ENCODE measurements around the gene ZC3H4.

Gene ZC3H4

GRCh38 chr19:47074621-47075020, 39.0 kb downstream of the ZC3H4 start:
- Histone ChIP-seq H3K4me3 (ENCODE audit: low read depth in 1 of 2, low read length in 2 of 2) (no peak overlapping the region), H3K9me3 (ENCODE audit: low read length) (no peaks in the 10 kb centered on the region), H3K27ac (ENCODE audit: low read depth, low read length) (no peak overlapping the region), H3K9ac (ENCODE audit: low read length) (no peak overlapping the region), H3K36me3 (ENCODE audit: insufficient read depth, low read length) (peaks cover 44% of the 10 kb centered on the region), H3K4me1 (ENCODE audit: insufficient read depth, low read length) (peaks cover 2% of the 10 kb centered on the region), H3K27me3 (ENCODE audit: control insufficient read depth in 1 of 2, insufficient read depth in 2 of 2, low read length in 2 of 2) (no peaks in the 10 kb centered on the region)

DNA sequence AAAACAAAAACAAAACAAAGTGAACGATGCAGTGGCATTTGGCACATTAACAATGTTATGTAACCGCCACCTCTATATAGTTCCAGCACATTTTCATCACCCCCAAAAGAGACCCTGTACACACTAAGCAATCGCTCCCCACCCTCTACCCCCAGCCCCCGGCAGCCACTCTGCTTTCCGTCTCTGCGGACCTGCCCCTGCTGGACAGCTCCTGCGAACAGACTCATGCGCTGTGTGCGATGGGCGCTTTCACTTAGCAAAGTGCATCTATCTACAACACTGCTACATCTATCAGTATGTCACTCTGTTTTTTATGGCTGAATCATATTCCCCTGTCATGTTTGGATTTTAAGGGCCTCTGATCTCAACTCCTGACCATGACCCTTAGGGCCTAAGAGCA, 40.0 kb downstream of the ZC3H4 start:
- no peaks in the 10 kb centered on the region for H3K4me1 ChIP-seq (ENCODE audit: insufficient read depth, low read length)
- H3K27me3 ChIP-seq (ENCODE audit: control insufficient read depth in 1 of 2, insufficient read depth in 2 of 2, low read length in 2 of 2): no peaks in the 10 kb centered on the region
- H3K9me3 ChIP-seq (ENCODE audit: low read length): no peaks in the 10 kb centered on the region
- no peak overlapping the region for H3K9ac ChIP-seq (ENCODE audit: low read length)
- H3K27ac ChIP-seq (ENCODE audit: low read depth, low read length): no peak overlapping the region
- peaks cover 47% of the 10 kb centered on the region for H3K36me3 ChIP-seq (ENCODE audit: insufficient read depth, low read length)
- H3K4me3 ChIP-seq (ENCODE audit: low read depth in 1 of 2, low read length in 2 of 2): no peak overlapping the region

GRCh38 chr19:47072323-47072722, 41.3 kb downstream of the ZC3H4 start:
- peaks cover 47% of the 10 kb centered on the region for H3K36me3 ChIP-seq (ENCODE audit: insufficient read depth, low read length)
- H3K4me1 ChIP-seq (ENCODE audit: insufficient read depth, low read length): no peaks in the 10 kb centered on the region
- H3K27me3 ChIP-seq (ENCODE audit: control insufficient read depth in 1 of 2, insufficient read depth in 2 of 2, low read length in 2 of 2): no peaks in the 10 kb centered on the region
- H3K9me3 ChIP-seq (ENCODE audit: low read length): no peaks in the 10 kb centered on the region
- no peak overlapping the region for H3K27ac ChIP-seq (ENCODE audit: low read depth, low read length)
- H3K4me3 ChIP-seq (ENCODE audit: low read depth in 1 of 2, low read length in 2 of 2): no peak overlapping the region
- H3K9ac ChIP-seq (ENCODE audit: low read length): no peak overlapping the region

DNA sequence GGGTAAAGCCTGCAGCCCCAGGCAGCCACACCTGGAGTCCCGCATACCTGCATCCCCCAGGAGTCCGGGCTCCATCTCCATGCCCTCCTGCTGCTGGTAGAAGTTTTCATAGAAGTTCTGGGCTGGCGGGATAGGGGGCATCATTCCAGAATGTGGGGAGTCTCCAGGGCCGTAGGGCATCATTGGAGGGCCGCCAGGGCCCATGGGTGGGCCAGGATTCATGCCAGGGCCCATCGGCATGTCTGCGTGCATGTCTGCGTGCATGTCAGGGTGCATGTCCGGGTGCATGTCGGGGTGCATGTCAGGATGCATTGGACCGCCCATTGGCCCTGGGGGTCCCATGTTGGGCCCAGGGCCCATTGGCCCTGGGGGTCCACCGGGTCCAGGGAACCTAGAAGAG, 41.8 kb downstream of the ZC3H4 start:
- Histone ChIP-seq H3K4me1 (ENCODE audit: insufficient read depth, low read length) (no peaks in the 10 kb centered on the region), H3K27ac (ENCODE audit: low read depth, low read length) (no peak overlapping the region), H3K27me3 (ENCODE audit: control insufficient read depth in 1 of 2, insufficient read depth in 2 of 2, low read length in 2 of 2) (no peaks in the 10 kb centered on the region), H3K4me3 (ENCODE audit: low read depth in 1 of 2, low read length in 2 of 2) (no peak overlapping the region), H3K9me3 (ENCODE audit: low read length) (no peaks in the 10 kb centered on the region), H3K36me3 (ENCODE audit: insufficient read depth, low read length) (peaks cover 47% of the 10 kb centered on the region), H3K9ac (ENCODE audit: low read length) (no peak overlapping the region)

DNA sequence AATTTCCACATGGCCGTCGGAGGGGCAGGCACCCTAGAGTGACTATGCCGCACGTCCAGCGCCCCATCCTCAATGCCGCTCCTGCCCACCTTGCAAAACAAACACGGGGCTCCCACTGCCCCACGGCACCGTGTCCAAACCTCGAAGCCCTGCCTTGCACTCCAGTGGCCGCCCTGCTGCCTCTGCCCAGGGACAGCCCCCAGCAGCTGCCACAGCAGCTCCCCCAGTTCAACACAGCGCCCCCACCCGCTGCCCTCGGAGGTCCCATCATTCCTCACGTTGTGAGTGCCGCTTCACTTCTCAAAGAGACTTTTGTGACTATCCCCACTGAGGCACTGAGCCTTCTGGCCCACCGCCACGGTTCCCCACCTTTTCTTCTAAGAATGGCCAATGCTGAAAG, 42.8 kb downstream of the ZC3H4 start:
- H3K9ac ChIP-seq (ENCODE audit: low read length): no peak overlapping the region
- H3K4me3 ChIP-seq (ENCODE audit: low read depth in 1 of 2, low read length in 2 of 2): no peak overlapping the region
- H3K27ac ChIP-seq (ENCODE audit: low read depth, low read length): no peak overlapping the region
- peaks cover 40% of the 10 kb centered on the region for H3K36me3 ChIP-seq (ENCODE audit: insufficient read depth, low read length)
- no peaks in the 10 kb centered on the region for H3K27me3 ChIP-seq (ENCODE audit: control insufficient read depth in 1 of 2, insufficient read depth in 2 of 2, low read length in 2 of 2)
- H3K9me3 ChIP-seq (ENCODE audit: low read length): no peaks in the 10 kb centered on the region
- H3K4me1 ChIP-seq (ENCODE audit: insufficient read depth, low read length): no peaks in the 10 kb centered on the region

DNA sequence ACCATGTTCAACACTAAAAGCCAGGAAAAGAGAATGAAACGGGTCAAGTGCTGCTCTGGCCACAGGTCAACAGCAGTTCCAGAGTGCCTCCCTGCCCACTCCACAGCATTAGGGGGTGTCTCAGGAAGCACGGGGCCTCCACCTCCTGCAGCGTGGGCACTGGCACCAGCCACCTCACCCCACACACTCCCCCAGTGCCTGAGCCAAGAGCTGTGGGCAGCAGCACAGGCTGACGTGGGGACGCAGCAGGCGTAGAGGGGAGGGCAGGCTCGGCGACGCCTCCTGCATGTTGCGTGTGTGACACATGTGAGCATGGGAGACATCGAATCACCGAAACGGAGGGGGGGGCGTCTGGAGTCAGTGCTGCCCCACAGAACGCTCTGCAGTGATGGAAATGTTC, 43.8 kb downstream of the ZC3H4 start:
- Histone ChIP-seq H3K4me1 (ENCODE audit: insufficient read depth, low read length) (no peaks in the 10 kb centered on the region), H3K9ac (ENCODE audit: low read length) (no peak overlapping the region), H3K27ac (ENCODE audit: low read depth, low read length) (no peak overlapping the region), H3K9me3 (ENCODE audit: low read length) (no peaks in the 10 kb centered on the region), H3K27me3 (ENCODE audit: control insufficient read depth in 1 of 2, insufficient read depth in 2 of 2, low read length in 2 of 2) (no peaks in the 10 kb centered on the region), H3K4me3 (ENCODE audit: low read depth in 1 of 2, low read length in 2 of 2) (no peak overlapping the region), H3K36me3 (ENCODE audit: insufficient read depth, low read length) (peaks cover 37% of the 10 kb centered on the region)

DNA sequence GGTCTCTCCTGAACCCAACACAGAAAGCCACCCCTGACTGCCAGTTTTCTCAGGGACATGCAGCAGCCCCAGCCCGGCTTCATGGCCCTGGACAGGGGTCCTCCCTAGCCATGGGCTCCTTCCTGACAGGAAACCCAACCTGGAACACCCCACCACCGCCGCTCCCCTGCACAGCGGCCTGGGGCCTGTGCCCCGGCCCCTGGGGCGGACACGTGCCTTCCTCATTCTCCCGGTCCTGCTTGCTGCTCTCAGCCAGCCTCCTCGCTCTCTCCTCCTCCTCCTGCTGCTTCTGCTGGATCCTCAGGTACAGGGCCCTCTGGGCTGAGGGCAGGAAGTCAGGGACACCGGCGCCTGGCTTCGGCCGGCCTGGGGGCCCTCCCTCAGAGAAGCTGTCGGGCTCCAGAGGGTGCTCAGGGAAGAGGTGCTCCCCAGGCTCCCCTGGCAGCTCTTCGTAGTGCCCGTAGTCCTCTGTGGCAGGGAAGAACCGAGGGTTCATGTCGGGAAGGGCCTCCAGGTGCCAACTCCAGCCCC, 44.6 kb downstream of the ZC3H4 start:
- Histone ChIP-seq H3K9ac (ENCODE audit: low read length) (no peak overlapping the region), H3K9me3 (ENCODE audit: low read length) (no peaks in the 10 kb centered on the region), H3K36me3 (ENCODE audit: insufficient read depth, low read length) (peaks cover 42% of the 10 kb centered on the region), H3K27me3 (ENCODE audit: control insufficient read depth in 1 of 2, insufficient read depth in 2 of 2, low read length in 2 of 2) (no peaks in the 10 kb centered on the region), H3K4me3 (ENCODE audit: low read depth in 1 of 2, low read length in 2 of 2) (no peak overlapping the region), H3K4me1 (ENCODE audit: insufficient read depth, low read length) (no peaks in the 10 kb centered on the region), H3K27ac (ENCODE audit: low read depth, low read length) (no peak overlapping the region)

- Histone ChIP-seq H3K4me3 (ENCODE audit: low read depth in 1 of 2, low read length in 2 of 2) (no peak overlapping the region), H3K4me1 (ENCODE audit: insufficient read depth, low read length) (no peaks in the 10 kb centered on the region), H3K9me3 (ENCODE audit: low read length) (no peaks in the 10 kb centered on the region), H3K27ac (ENCODE audit: low read depth, low read length) (no peak overlapping the region), H3K9ac (ENCODE audit: low read length) (no peak overlapping the region), H3K36me3 (ENCODE audit: insufficient read depth, low read length) (peaks cover 42% of the 10 kb centered on the region), H3K27me3 (ENCODE audit: control insufficient read depth in 1 of 2, insufficient read depth in 2 of 2, low read length in 2 of 2) (no peaks in the 10 kb centered on the region)
Measured at GRCh38 chr19:47068246-47068645, 45.3 kb downstream of the ZC3H4 start.

DNA sequence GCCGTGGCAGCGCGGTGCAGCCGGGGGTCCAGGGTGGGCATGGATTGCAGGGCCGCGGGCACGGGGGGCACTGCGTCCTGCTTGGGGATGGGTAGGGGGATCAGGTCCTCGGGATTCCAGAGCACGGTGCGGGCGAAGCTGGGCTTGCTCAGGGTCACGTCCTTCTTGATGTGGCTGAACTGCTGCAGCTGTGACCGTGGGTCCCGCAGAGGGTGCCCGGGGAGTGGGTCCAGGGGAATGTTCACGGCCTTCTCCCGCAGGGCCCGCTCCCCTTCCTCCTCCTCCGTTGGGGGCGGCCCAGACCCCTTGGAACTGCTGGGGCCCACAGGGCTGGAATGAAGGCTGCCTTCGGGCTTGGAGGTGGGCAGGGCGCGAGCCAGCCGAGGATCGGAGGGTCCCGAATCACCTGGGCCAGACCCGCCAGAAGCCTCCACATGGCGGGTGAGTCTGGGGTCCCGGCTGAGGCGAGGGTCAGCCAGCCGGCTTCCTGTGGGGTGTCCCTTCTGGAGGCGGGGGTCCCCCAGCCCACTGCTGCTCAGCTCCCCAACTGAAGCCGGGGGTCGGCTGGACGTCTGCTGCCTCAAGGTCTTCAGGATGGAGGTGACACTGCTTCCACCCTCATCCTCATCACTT, 46.2 kb downstream of the ZC3H4 start:
- Histone ChIP-seq H3K27ac (ENCODE audit: low read depth, low read length) (no peak overlapping the region), H3K4me1 (ENCODE audit: insufficient read depth, low read length) (no peaks in the 10 kb centered on the region), H3K36me3 (ENCODE audit: insufficient read depth, low read length) (peaks cover 42% of the 10 kb centered on the region), H3K4me3 (ENCODE audit: low read depth in 1 of 2, low read length in 2 of 2) (no peak overlapping the region), H3K9me3 (ENCODE audit: low read length) (no peaks in the 10 kb centered on the region), H3K9ac (ENCODE audit: low read length) (no peak overlapping the region), H3K27me3 (ENCODE audit: control insufficient read depth in 1 of 2, insufficient read depth in 2 of 2, low read length in 2 of 2) (no peaks in the 10 kb centered on the region)

GRCh38 chr19:47066376-47067214, 47.0 kb downstream of the ZC3H4 start:
- H3K4me1 ChIP-seq (ENCODE audit: insufficient read depth, low read length): no peaks in the 10 kb centered on the region
- H3K27me3 ChIP-seq (ENCODE audit: control insufficient read depth in 1 of 2, insufficient read depth in 2 of 2, low read length in 2 of 2): no peaks in the 10 kb centered on the region
- peaks cover 36% of the 10 kb centered on the region for H3K36me3 ChIP-seq (ENCODE audit: insufficient read depth, low read length)
- H3K27ac ChIP-seq (ENCODE audit: low read depth, low read length): no peak overlapping the region
- H3K9ac ChIP-seq (ENCODE audit: low read length): no peak overlapping the region
- H3K4me3 ChIP-seq (ENCODE audit: low read depth in 1 of 2, low read length in 2 of 2): no peak overlapping the region
- no peaks in the 10 kb centered on the region for H3K9me3 ChIP-seq (ENCODE audit: low read length)

DNA sequence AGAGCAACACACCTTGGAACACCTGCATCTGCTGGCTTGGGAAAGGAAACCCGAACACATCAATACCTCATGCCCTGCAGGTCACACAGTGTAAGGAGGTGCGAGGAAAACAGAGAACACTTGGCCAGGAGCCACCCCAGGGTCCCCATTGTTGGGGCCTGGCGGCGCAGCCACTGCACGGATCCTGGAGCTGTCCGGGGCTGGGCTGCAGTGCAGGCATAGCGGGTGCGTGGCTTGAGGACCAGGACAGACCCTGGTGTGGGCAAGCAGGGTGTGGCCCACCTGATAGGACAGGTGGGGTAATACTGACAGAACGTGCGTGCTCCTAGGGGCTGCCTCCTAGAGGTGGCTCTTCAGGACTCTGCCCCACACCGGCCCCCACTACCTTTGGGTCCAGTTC, 48.3 kb downstream of the ZC3H4 start:
- Histone ChIP-seq H3K9me3 (ENCODE audit: low read length) (no peaks in the 10 kb centered on the region), H3K9ac (ENCODE audit: low read length) (no peak overlapping the region), H3K27ac (ENCODE audit: low read depth, low read length) (no peak overlapping the region), H3K4me3 (ENCODE audit: low read depth in 1 of 2, low read length in 2 of 2) (no peak overlapping the region), H3K4me1 (ENCODE audit: insufficient read depth, low read length) (no peaks in the 10 kb centered on the region), H3K36me3 (ENCODE audit: insufficient read depth, low read length) (peaks cover 23% of the 10 kb centered on the region), H3K27me3 (ENCODE audit: control insufficient read depth in 1 of 2, insufficient read depth in 2 of 2, low read length in 2 of 2) (no peaks in the 10 kb centered on the region)

Data from muscle layer of colon (tissue), 2 donors.